ENCODE measurements around the gene CYB5D1.

GRCh38 chr17:7823581-7824001 lies 34.2 kb upstream of the CYB5D1 start:
- no peak for TF ChIP-seq CTCF (IDR thresholded peaks at IDR 0.05)
- TF ChIP-seq POLR2A (IDR thresholded peaks at IDR 0.05) = no peak
